SJCRH30 (cell line): ENCODE data around the gene DNAJC6. TPM values are rescaled to one million over a fixed set of nuclear protein-coding genes. Genes with fewer than 3 reads are reported as not detected.
"Not testable (repeated sequence)": the region's sequence is repeated elsewhere in the genome, so short reads cannot be mapped to it uniquely, and the experiment has no call there.

ENCODE experiments used
- DNase-seq, 2 experiments: peaks; one replicate each; pipeline ENCODE4 v3.0.0-alpha.2; 2015 to 2020
- H3K27ac ChIP-seq: fragments of 250-450 bp; sonication (Bioruptor Pico); 2 replicates; pipeline ENCODE4 v1.5.1; 2020; ENCODE audit warnings: mild to moderate bottlenecking, moderate library complexity
- H3K27me3 ChIP-seq: fragments of 250-450 bp; sonication (Bioruptor Pico); 2 replicates; pipeline ENCODE4 v1.5.1; 2020; ENCODE audit warnings: mild to moderate bottlenecking, moderate library complexity
- H3K36me3 ChIP-seq: fragments of 250-450 bp; sonication (Bioruptor Pico); 2 replicates; pipeline ENCODE4 v1.5.1; 2020; ENCODE audit warnings: mild to moderate bottlenecking, moderate library complexity
- H3K4me1 ChIP-seq: fragments of 250-450 bp; sonication (Bioruptor Pico); 2 replicates; pipeline ENCODE4 v1.5.1; 2020; ENCODE audit warnings: mild to moderate bottlenecking, moderate library complexity
- H3K4me3 ChIP-seq: fragments of 250-450 bp; sonication (Bioruptor Pico); 2 replicates; pipeline ENCODE4 v1.5.1; 2020; ENCODE audit warnings: mild to moderate bottlenecking, moderate library complexity
- H3K9me3 ChIP-seq: fragments of 250-450 bp; sonication (Bioruptor Pico); replicated peaks from 2 replicates; pipeline ENCODE4 v1.5.1; 2020; ENCODE audit warnings: mild to moderate bottlenecking, moderate library complexity
- total RNA-seq: library from RNA; depleted of rRNA; stranded (reverse); fragments of >200 nt; shearing (Covaris generic); gene quantifications from 2 replicates; pipeline ENCODE4 v1.2.3, GENCODE V29; 2014

DNAJC6 gene
- total RNA-seq, 1 experiment from 2014 or later = 0.02 TPM

GRCh38 chr1:65278376-65279069, 30.8 kb upstream of the DNAJC6 start:
- Histone ChIP-seq H3K27me3 (no peaks in the 10 kb centered on the region), H3K27ac (no peak overlapping the region), H3K9me3 (no peaks in the 10 kb centered on the region), H3K4me1 (no peaks in the 10 kb centered on the region), H3K36me3 (no peaks in the 10 kb centered on the region), H3K4me3 (no peak overlapping the region)
- no peak for DNase-seq

- no peak for DNase-seq
- Histone ChIP-seq H3K4me1 (no peaks in the 10 kb centered on the region), H3K4me3 (no peak overlapping the region), H3K27ac (no peak overlapping the region), H3K9me3 (no peaks in the 10 kb centered on the region), H3K27me3 (no peaks in the 10 kb centered on the region), H3K36me3 (no peaks in the 10 kb centered on the region)
These were observed 30.1 kb upstream of the DNAJC6 start for GRCh38 chr1:65279070-65279779.

- DNase-seq = no peak
- Histone ChIP-seq H3K4me3 (no peak overlapping the region), H3K27ac (no peak overlapping the region), H3K27me3 (no peaks in the 10 kb centered on the region), H3K36me3 (no peaks in the 10 kb centered on the region), H3K4me1 (no peaks in the 10 kb centered on the region), H3K9me3 (no peaks in the 10 kb centered on the region)
These were observed 27.5 kb upstream of the DNAJC6 start for GRCh38 chr1:65281846-65282245.

GRCh38 chr1:65284229-65284628, 25.1 kb upstream of the DNAJC6 start:
- H3K4me1 ChIP-seq = no peaks in the 10 kb centered on the region
- no peak for DNase-seq

GRCh38 chr1:65289449-65289848, 19.9 kb upstream of the DNAJC6 start:
- Histone ChIP-seq H3K36me3 (no peaks in the 10 kb centered on the region), H3K27me3 (peaks cover 6% of the 10 kb centered on the region; the same call in 1 of the 2 replicates), H3K27ac (no peak overlapping the region), H3K4me3 (no peak overlapping the region), H3K9me3 (no peaks in the 10 kb centered on the region), H3K4me1 (no peaks in the 10 kb centered on the region)
- no peak for DNase-seq

More at GRCh38 chr1:65284229-65284628, 25.1 kb upstream of the DNAJC6 start:
- Histone ChIP-seq H3K27me3 (no peaks in the 10 kb centered on the region), H3K4me3 (no peak overlapping the region), H3K9me3 (no peaks in the 10 kb centered on the region), H3K27ac (no peak overlapping the region), H3K36me3 (no peaks in the 10 kb centered on the region)

- not testable (repeated sequence) for H3K27me3 ChIP-seq, H3K9me3 ChIP-seq, H3K36me3 ChIP-seq, H3K4me1 ChIP-seq, H3K4me3 ChIP-seq, H3K27ac ChIP-seq, DNase-seq
These were observed 17.5 kb upstream of the DNAJC6 start for GRCh38 chr1:65291818-65292217.

- no peaks in the 10 kb centered on the region for H3K9me3 ChIP-seq
- no peak overlapping the region for H3K4me3 ChIP-seq
- H3K27ac ChIP-seq = no peak overlapping the region
- H3K4me1 ChIP-seq = no peaks in the 10 kb centered on the region
- DNase-seq = no peak
- H3K27me3 ChIP-seq = peaks cover 6% of the 10 kb centered on the region; the same call in 1 of the 2 replicates
- H3K36me3 ChIP-seq = no peaks in the 10 kb centered on the region
These were observed 16.3 kb upstream of the DNAJC6 start for GRCh38 chr1:65292861-65293593.

GRCh38 chr1:65297706-65298105, 11.6 kb upstream of the DNAJC6 start:
- no peak overlapping the region for H3K4me3 ChIP-seq
- DNase-seq = no peak
- H3K27ac ChIP-seq = no peak overlapping the region
- H3K36me3 ChIP-seq = no peaks in the 10 kb centered on the region
- H3K27me3 ChIP-seq = no peaks in the 10 kb centered on the region
- no peaks in the 10 kb centered on the region for H3K9me3 ChIP-seq
- no peaks in the 10 kb centered on the region for H3K4me1 ChIP-seq

- Histone ChIP-seq H3K4me1 (no peaks in the 10 kb centered on the region), H3K36me3 (no peaks in the 10 kb centered on the region), H3K27me3 (0 out of 2 replicates have a peak, but pooled peaks cover 2% of the 10 kb centered on the region), H3K27ac (no peak overlapping the region), H3K4me3 (no peak overlapping the region), H3K9me3 (no peaks in the 10 kb centered on the region)
- DNase-seq = no peak
These were observed 10.0 kb upstream of the DNAJC6 start for GRCh38 chr1:65299328-65299727.

GRCh38 chr1:65308781-65309303, 501 bp upstream of the DNAJC6 start:
- Histone ChIP-seq H3K9me3 (no peaks in the 10 kb centered on the region), H3K27me3 (0 out of 2 replicates have a peak, but pooled peaks cover under 1% of the 10 kb centered on the region), H3K4me1 (no peaks in the 10 kb centered on the region), H3K4me3 (no peak overlapping the region), H3K36me3 (no peaks in the 10 kb centered on the region), H3K27ac (no peak overlapping the region)
- DNase-seq = no peak

- H3K4me1 ChIP-seq = no peaks in the 10 kb centered on the region
- no peaks in the 10 kb centered on the region for H3K27me3 ChIP-seq
- H3K27ac ChIP-seq = no peak overlapping the region
- H3K36me3 ChIP-seq = no peaks in the 10 kb centered on the region
- H3K9me3 ChIP-seq = no peaks in the 10 kb centered on the region
- H3K4me3 ChIP-seq = peak overlapping the region; percentile 29; the same call in 1 of the 2 replicates
- DNase-seq = peak; percentile 46 to 61
These were observed 790 bp downstream of the DNAJC6 start for GRCh38 chr1:65310078-65310587.

GRCh38 chr1:65311760-65312159, 2.4 kb downstream of the DNAJC6 start:
- Histone ChIP-seq H3K4me3 (no peak overlapping the region), H3K27me3 (no peaks in the 10 kb centered on the region), H3K9me3 (no peaks in the 10 kb centered on the region), H3K4me1 (no peaks in the 10 kb centered on the region), H3K36me3 (no peaks in the 10 kb centered on the region), H3K27ac (no peak overlapping the region)
- DNase-seq = no peak

GRCh38 chr1:65316233-65316632, 6.9 kb downstream of the DNAJC6 start:
- no peak overlapping the region for H3K27ac ChIP-seq
- H3K4me1 ChIP-seq = no peaks in the 10 kb centered on the region
- H3K36me3 ChIP-seq = no peaks in the 10 kb centered on the region
- H3K27me3 ChIP-seq = no peaks in the 10 kb centered on the region
- no peak for DNase-seq
- H3K9me3 ChIP-seq = no peaks in the 10 kb centered on the region
- no peak overlapping the region for H3K4me3 ChIP-seq

- Histone ChIP-seq H3K36me3 (no peaks in the 10 kb centered on the region), H3K9me3 (no peaks in the 10 kb centered on the region), H3K4me3 (no peak overlapping the region), H3K27ac (no peak overlapping the region), H3K27me3 (no peaks in the 10 kb centered on the region), H3K4me1 (no peaks in the 10 kb centered on the region)
- no peak for DNase-seq
These were observed 8.7 kb downstream of the DNAJC6 start for GRCh38 chr1:65317866-65318653.
